HEK293 (cell line): ENCODE data around the gene MAEA.

Source experiments
- CTCF ChIA-PET: fragments of 350-600 bp; formaldehyde crosslinking; extraction: SDS; loops from one replicate; lab custom pipeline; 2021; ENCODE audit warnings: antibody characterized with exemption; lab: Yijun Ruan, JAX
- POLR2A ChIA-PET: fragments of 300-600 bp; formaldehyde crosslinking; extraction: SDS; loops from one replicate; lab custom pipeline; 2020; ENCODE audit warnings: antibody characterized with exemption, inconsistent platforms; lab: Yijun Ruan, JAX
- H3K27ac ChIP-seq: fragments of 200-500 bp; sonication (Bioruptor generic); 2 replicates; pipeline ENCODE4 v1.5.1; 2014; ENCODE audit warnings: low read depth, low read length, control low read depth, inconsistent platforms; ENCODE audit errors: extremely low read depth
- H3K36me3 ChIP-seq, 2 experiments: fragments of 200-500 bp in 1 of 2; sonication (Bioruptor generic) in 1 of 2; 1 replicate in 1 of 2; 2 replicates in 1 of 2; pipeline ENCODE4 v1.5.1; 2014 to 2017; ENCODE audit warnings: inconsistent platforms in 2 of 2, low read length in 2 of 2; ENCODE audit not compliant: control insufficient read depth in 2 of 2, insufficient read depth in 1 of 2
- H3K4me1 ChIP-seq: fragments of 200-500 bp; sonication (Bioruptor generic); 2 replicates; pipeline ENCODE4 v1.5.1; 2014; ENCODE audit warnings: mild to moderate bottlenecking, low read length, inconsistent platforms; ENCODE audit not compliant: control insufficient read depth, insufficient read depth
- H3K4me3 ChIP-seq: 2 replicates; pipeline ENCODE4 v1.5.1; 2011; ENCODE audit warnings: low read depth, mild to moderate bottlenecking, control low read depth, low read length, moderate library complexity
- H3K9me3 ChIP-seq: fragments of 200-500 bp; sonication (Bioruptor generic); 2 replicates; pipeline ENCODE4 v1.5.1; 2014; ENCODE audit warnings: low read depth, low read length, inconsistent platforms; ENCODE audit not compliant: control insufficient read depth, insufficient read depth
- FEZF1 ChIP-seq: fragments of 450-650 bp; formaldehyde crosslinking; IDR thresholded peaks from 2 replicates; pipeline ENCODE4 v1.5.1; 2016; ENCODE audit warnings: missing biosample characterization, missing genetic modification characterization
- GLI4 ChIP-seq: fragments of 450-650 bp; formaldehyde crosslinking; IDR thresholded peaks from 2 replicates; pipeline ENCODE4 v1.5.1; 2016; ENCODE audit warnings: missing biosample characterization, missing genetic modification characterization
- ZNF202 ChIP-seq: fragments of 450-650 bp; formaldehyde crosslinking; IDR thresholded peaks from 2 replicates; pipeline ENCODE4 v1.5.1; 2016; ENCODE audit warnings: missing biosample characterization, missing genetic modification characterization, borderline replicate concordance
- ZNF324 ChIP-seq: fragments of 450-650 bp; formaldehyde crosslinking; IDR thresholded peaks from 2 replicates; pipeline ENCODE4 v1.5.1; 2016; ENCODE audit warnings: missing biosample characterization, missing genetic modification characterization
- ZNF354C ChIP-seq: fragments of 450-650 bp; formaldehyde crosslinking; IDR thresholded peaks from 2 replicates; pipeline ENCODE4 v1.5.1; 2016; ENCODE audit warnings: missing biosample characterization, missing genetic modification characterization, low read depth, borderline replicate concordance
- ZNF473 ChIP-seq: fragments of 450-650 bp; formaldehyde crosslinking; IDR thresholded peaks from 2 replicates; pipeline ENCODE4 v1.5.1; 2017; ENCODE audit warnings: missing biosample characterization, missing genetic modification characterization
- ZNF529 ChIP-seq: fragments of 450-650 bp; formaldehyde crosslinking; IDR thresholded peaks from 2 replicates; pipeline ENCODE4 v1.5.1; 2017; ENCODE audit warnings: missing genetic modification characterization, missing biosample characterization; ENCODE audit not compliant: insufficient replicate concordance
- ZNF664 ChIP-seq: fragments of 450-650 bp; formaldehyde crosslinking; IDR thresholded peaks from 2 replicates; pipeline ENCODE4 v1.5.1; 2016; ENCODE audit warnings: missing biosample characterization, missing genetic modification characterization
- ZSCAN16 ChIP-seq: fragments of 450-650 bp; formaldehyde crosslinking; IDR thresholded peaks from 2 replicates; pipeline ENCODE4 v1.5.1; 2016; ENCODE audit warnings: missing biosample characterization, missing genetic modification characterization
- TF ChIP-seq, protein P1 (sequence below): fragments of 450-650 bp; formaldehyde crosslinking; conservative IDR thresholded peaks from 2 replicates; pipeline ENCODE4 v1.5.1; 2016; ENCODE audit warnings: low read depth, missing biosample characterization, missing genetic modification characterization
- TF ChIP-seq, protein P2 (sequence below): fragments of 450-650 bp; formaldehyde crosslinking; IDR thresholded peaks from 2 replicates; pipeline ENCODE4 v1.5.1; 2017; ENCODE audit warnings: missing biosample characterization, mild to moderate bottlenecking, missing genetic modification characterization, moderate library complexity

Gene MAEA

DNA sequence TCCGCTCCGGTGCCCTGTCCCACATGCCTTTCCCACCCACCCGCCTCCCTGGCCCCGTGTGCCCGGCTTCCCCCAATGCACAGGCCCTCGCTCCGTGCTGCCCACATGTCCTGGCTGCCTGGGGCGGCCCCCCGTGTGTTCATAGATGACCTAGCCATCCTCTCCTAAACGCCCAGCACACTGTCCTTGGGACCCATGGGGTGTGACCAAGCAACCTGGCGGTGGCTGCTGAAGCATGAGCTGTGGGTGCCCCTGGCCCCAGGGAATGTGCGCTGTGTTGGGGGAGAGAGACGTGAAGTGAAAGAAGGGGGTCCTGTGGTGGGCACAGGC, 28.3 kb downstream of the MAEA start:
- no peak overlapping the region for H3K4me3 ChIP-seq
- peaks cover 5 to 68% of the 10 kb centered on the region in 2 experiments; a peak in 2 of 3 replicates for H3K36me3 ChIP-seq
- no peak for TF ChIP-seq FEZF1 (tag by site-specific recombination)
- TF ChIP-seq ZNF529: peak; percentile 93
- ChIA-PET POLR2A (no interaction called here), CTCF (interaction anchor here (0.6 to 0.7 kb wide), 2 partner anchors 74 to 152 kb away, joined by 3 to 4 read pairs; no protein-coding TSS in a partner anchor)
- H3K27ac ChIP-seq: no peak overlapping the region
- H3K9me3 ChIP-seq: no peaks in the 10 kb centered on the region
- H3K4me1 ChIP-seq: no peaks in the 10 kb centered on the region

DNA sequence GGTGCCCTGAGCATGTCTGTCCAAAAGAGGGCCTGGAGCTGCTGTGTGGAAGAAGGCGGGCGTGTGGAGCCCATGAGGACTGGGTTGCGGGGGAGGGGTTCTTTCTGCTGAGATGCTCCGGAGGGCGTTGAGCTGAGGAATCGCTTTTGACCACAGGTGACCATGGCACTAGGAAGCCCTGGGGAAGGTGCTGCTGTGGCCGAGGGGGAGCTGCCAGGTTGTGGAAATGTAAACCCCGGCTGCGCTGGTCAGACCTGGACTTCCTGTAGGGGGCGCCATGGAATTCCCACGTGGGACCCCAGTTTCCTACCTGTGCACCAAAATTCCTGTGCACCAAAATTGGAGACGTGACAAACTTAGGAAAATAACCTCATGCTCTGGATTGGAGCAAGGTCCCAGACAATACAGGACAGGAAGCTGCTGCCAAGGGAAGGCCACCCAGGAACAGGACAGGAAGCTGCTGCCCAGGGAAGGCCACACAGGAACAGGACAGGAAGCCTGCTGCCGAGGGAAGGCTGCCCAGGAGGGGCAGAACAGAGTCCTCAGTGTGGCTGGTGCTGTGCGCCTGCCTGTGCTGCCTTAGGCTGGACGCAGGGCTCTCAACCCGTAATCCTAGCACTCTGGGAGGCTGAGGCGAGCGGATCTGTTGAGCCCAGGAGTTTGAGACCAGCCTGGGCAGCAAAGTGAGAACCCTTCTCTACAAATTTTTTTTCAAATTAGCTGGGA, 29.0 kb downstream of the MAEA start:
- TF ChIP-seq, protein P1, sequence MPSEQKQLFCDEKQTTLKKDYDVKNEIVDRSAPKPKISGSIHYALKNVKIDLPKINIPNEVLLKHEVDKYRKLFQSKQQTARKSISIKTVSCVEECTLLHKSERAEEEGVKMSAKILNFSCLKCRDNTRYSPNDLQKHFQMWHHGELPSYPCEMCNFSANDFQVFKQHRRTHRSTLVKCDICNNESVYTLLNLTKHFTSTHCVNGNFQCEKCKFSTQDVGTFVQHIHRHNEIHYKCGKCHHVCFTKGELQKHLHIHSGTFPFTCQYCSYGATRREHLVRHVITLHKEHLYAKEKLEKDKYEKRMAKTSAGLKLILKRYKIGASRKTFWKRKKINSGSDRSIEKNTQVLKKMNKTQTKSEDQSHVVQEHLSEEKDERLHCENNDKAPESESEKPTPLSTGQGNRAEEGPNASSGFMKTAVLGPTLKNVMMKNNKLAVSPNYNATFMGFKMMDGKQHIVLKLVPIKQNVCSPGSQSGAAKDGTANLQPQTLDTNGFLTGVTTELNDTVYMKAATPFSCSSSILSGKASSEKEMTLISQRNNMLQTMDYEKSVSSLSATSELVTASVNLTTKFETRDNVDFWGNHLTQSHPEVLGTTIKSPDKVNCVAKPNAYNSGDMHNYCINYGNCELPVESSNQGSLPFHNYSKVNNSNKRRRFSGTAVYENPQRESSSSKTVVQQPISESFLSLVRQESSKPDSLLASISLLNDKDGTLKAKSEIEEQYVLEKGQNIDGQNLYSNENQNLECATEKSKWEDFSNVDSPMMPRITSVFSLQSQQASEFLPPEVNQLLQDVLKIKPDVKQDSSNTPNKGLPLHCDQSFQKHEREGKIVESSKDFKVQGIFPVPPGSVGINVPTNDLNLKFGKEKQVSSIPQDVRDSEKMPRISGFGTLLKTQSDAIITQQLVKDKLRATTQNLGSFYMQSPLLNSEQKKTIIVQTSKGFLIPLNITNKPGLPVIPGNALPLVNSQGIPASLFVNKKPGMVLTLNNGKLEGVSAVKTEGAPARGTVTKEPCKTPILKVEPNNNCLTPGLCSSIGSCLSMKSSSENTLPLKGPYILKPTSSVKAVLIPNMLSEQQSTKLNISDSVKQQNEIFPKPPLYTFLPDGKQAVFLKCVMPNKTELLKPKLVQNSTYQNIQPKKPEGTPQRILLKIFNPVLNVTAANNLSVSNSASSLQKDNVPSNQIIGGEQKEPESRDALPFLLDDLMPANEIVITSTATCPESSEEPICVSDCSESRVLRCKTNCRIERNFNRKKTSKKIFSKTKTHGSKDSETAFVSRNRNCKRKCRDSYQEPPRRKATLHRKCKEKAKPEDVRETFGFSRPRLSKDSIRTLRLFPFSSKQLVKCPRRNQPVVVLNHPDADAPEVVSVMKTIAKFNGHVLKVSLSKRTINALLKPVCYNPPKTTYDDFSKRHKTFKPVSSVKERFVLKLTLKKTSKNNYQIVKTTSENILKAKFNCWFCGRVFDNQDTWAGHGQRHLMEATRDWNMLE (tag by site-specific recombination): no peak
- TF ChIP-seq GLI4 (tag by site-specific recombination): no peak
- TF ChIP-seq ZSCAN16 (tag by site-specific recombination): no peak
- TF ChIP-seq ZNF202 (tag by site-specific recombination): no peak
- no peak for TF ChIP-seq ZNF664
- TF ChIP-seq ZNF324 (tag by site-specific recombination): no peak
- no peak for TF ChIP-seq ZNF354C (tag by site-specific recombination)
- TF ChIP-seq, all 188 proteins: peak for 0
- Histone ChIP-seq H3K36me3 (peaks cover 0 to 68% of the 10 kb centered on the region in 2 experiments; a peak in 2 of 3 replicates), H3K4me1 (no peaks in the 10 kb centered on the region), H3K27ac (no peak overlapping the region), H3K9me3 (no peaks in the 10 kb centered on the region), H3K4me3 (no peak overlapping the region)
- ChIA-PET CTCF (interaction anchor here (0.7 kb wide), 1 partner anchor 73 kb away, joined by 3 read pairs; no protein-coding TSS in a partner anchor), POLR2A (no interaction called here)

DNA sequence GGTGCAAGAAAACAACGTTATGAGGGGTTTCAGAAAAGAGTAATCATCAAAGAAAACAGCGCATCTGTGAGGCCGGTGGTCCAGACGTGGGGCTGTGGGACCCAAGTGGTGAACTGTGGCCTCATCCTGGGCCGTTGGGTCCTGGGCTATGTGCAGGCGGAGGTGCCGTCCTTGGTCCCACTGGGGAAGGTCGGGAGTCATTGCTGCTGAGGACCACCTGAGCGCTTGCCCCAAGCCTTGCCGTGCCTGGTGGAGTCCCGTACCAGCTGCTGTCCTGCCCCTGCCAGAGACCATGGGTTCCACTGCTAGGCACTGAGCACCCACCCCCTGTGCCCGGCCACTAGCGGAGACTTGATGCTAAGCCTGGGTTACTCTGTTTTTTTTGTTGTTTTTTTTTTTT, 31.8 kb downstream of the MAEA start:
- H3K9me3 ChIP-seq: no peaks in the 10 kb centered on the region
- TF ChIP-seq, protein P2, sequence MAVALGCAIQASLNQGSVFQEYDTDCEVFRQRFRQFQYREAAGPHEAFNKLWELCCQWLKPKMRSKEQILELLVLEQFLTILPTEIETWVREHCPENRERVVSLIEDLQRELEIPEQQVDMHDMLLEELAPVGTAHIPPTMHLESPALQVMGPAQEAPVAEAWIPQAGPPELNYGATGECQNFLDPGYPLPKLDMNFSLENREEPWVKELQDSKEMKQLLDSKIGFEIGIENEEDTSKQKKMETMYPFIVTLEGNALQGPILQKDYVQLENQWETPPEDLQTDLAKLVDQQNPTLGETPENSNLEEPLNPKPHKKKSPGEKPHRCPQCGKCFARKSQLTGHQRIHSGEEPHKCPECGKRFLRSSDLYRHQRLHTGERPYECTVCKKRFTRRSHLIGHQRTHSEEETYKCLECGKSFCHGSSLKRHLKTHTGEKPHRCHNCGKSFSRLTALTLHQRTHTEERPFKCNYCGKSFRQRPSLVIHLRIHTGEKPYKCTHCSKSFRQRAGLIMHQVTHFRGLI (tag by site-specific recombination): no peak
- no peak for TF ChIP-seq ZNF473
- H3K4me3 ChIP-seq: no peak overlapping the region
- H3K27ac ChIP-seq: no peak overlapping the region
- ChIA-PET CTCF (no interaction called here), POLR2A (no interaction called here)
- peaks cover 0 to 74% of the 10 kb centered on the region in 2 experiments; a peak in 2 of 3 replicates for H3K36me3 ChIP-seq
- H3K4me1 ChIP-seq: no peaks in the 10 kb centered on the region
